KG1 (cell line): Measurements from ENCODE around the gene KIAA1671.
"Not testable (repeated sequence)": the region's sequence is repeated elsewhere in the genome, so short reads cannot be mapped to it uniquely, and the experiment has no call there.

Source experiments
- DNase-seq: peaks from one replicate; lab custom pipeline; 2025; lab: John Stamatoyannopoulos, UW

KIAA1671 gene

DNA sequence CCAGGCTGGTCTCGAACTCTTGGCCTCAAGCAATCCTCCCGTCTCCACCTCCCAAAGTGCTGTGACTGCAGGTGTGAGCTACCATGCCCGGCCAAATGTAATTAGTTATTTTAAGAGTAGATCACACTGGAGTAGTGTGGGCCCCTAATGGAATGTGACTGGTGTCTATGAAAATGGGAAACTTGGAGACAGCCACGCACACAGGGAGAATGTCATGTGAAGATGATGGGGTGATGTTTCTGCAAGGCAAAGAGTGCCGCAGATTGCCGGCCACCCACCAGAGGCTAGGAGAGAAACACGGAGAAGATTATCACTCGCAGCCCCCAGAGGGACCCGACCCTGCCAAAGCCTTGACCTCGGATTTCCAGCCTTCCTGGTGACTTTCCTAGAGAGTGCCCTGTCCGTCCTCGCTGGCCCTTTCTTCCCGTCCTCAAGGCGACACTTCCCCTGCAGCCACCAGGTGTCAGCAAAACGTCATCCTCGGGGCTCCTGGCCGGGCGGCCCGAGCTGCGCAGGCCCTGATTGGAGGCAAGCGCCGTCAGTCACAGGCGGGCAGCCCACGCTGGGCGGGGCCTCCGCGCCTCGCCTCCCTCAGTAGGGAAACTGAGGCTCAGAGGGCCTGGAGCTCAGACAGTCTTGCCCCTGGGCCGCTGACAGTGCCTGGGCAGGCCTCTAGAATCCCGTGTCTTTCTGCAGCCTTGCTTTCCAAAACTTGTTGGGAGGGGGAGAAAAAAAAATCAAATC lies 283.2 kb downstream of the KIAA1671 start:
- peak; percentile 30 for DNase-seq

GRCh38 chr22:25236417-25236816 lies 283.9 kb downstream of the KIAA1671 start:
- no peak for DNase-seq

GRCh38 chr22:25237503-25237902 lies 285.0 kb downstream of the KIAA1671 start:
- no peak for DNase-seq

- not testable (repeated sequence) for DNase-seq
Observed at GRCh38 chr22:25238058-25238457, 285.5 kb downstream of the KIAA1671 start.
